ENCODE measurements around the gene CDH13. TPM values are rescaled to one million over a fixed set of nuclear protein-coding genes. Genes with fewer than 3 reads are reported as not detected.

The CDH13 gene
- total RNA-seq, 3 donors from 2014 or later = 4.9 to 11.2 (median 9.8) TPM

DNA sequence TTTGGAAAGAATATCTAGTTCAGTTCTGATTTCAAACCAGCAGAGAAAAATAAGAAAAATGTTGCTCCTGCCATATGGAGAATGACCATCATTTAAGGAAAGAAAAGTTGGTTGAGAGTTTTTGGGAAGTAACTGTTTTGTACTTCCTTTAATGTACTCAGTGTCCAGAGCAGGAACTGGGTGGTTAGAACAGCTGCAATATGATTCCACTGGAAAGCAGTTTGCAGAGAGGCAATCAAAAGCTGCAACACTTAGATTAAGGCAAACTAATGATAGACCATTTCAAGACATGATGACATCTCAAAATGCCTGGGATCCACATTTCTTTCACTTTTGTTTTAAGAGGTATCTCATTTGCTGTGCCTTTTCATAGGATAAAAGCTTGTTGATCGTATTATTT lies 867.7 kb downstream of the CDH13 start:
- Histone ChIP-seq H3K36me3 (ENCODE audit: low read depth) (no peaks in the 10 kb centered on the region), H3K9me3 (no peaks in the 10 kb centered on the region), H3K4me1 (ENCODE audit: low read depth) (no peaks in the 10 kb centered on the region), H3K4me3 (no peak overlapping the region)
- intact Hi-C loops (cut with DNase I, micrococcal nuclease) = no loop called here
- TF ChIP-seq, protein P1, sequence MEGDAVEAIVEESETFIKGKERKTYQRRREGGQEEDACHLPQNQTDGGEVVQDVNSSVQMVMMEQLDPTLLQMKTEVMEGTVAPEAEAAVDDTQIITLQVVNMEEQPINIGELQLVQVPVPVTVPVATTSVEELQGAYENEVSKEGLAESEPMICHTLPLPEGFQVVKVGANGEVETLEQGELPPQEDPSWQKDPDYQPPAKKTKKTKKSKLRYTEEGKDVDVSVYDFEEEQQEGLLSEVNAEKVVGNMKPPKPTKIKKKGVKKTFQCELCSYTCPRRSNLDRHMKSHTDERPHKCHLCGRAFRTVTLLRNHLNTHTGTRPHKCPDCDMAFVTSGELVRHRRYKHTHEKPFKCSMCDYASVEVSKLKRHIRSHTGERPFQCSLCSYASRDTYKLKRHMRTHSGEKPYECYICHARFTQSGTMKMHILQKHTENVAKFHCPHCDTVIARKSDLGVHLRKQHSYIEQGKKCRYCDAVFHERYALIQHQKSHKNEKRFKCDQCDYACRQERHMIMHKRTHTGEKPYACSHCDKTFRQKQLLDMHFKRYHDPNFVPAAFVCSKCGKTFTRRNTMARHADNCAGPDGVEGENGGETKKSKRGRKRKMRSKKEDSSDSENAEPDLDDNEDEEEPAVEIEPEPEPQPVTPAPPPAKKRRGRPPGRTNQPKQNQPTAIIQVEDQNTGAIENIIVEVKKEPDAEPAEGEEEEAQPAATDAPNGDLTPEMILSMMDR (IDR thresholded peaks at IDR 0.05) = no peak
- no peak for ATAC-seq
- no peak for DNase-seq

DNA sequence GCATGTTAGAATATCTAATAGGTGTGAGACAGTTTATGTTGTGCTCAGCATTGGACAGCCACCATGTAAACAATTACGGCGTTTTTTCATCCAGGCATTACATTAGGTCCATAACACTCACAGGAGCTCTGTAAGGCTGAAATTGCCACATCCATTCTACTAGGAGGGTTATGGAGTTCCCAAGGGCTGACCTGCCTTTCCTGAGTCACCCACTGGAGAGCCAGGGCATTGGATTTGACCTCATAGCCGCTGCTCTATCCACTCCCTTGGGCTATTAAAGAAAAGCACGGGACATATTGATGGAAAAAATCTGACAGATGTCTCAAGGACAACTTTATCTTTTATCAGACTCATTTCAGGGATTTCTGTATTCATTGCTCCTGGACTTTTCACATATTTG lies 874.7 kb downstream of the CDH13 start:
- DNase-seq = no peak
- intact Hi-C loops (cut with DNase I, micrococcal nuclease) = no loop called here
- no peaks in the 10 kb centered on the region for H3K9me3 ChIP-seq
- no peak for ATAC-seq
- TF ChIP-seq, protein P1 (IDR thresholded peaks at IDR 0.05) = no peak
- no peaks in the 10 kb centered on the region for H3K36me3 ChIP-seq (ENCODE audit: low read depth)
- no peak overlapping the region for H3K4me3 ChIP-seq
- no peaks in the 10 kb centered on the region for H3K4me1 ChIP-seq (ENCODE audit: low read depth)

DNA sequence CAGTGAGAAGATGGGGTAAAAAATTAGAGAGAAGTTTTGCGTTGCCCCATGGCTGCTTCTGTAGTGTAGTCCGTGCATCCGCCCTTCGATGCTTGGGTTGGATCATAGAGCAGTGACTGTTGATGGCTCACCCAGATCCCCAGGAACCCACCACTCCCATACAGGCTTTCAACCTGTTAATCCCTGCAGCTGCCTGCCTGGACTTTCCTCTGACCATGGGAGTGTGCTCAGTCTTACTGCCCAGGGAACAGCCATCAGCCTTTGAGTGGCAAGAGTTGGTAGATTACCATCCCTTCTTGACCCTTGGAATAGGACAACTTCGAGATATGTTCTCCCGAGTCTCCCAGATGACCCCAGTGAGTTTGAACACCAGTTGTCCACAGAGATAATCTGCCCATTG lies 881.5 kb downstream of the CDH13 start:
- DNase-seq (no peak), ATAC-seq (no peak)
- H3K36me3 ChIP-seq (ENCODE audit: low read depth) = no peaks in the 10 kb centered on the region
- no peaks in the 10 kb centered on the region for H3K9me3 ChIP-seq
- no peak overlapping the region for H3K4me3 ChIP-seq
- no peaks in the 10 kb centered on the region for H3K4me1 ChIP-seq (ENCODE audit: low read depth)
- TF ChIP-seq, protein P1 (IDR thresholded peaks at IDR 0.05) = no peak
- intact Hi-C loops (cut with DNase I, micrococcal nuclease) = no loop called here

GRCh38 chr16:83509316-83509715 lies 882.5 kb downstream of the CDH13 start:
- intact Hi-C loops (cut with DNase I, micrococcal nuclease) = no loop called here
- Histone ChIP-seq H3K4me3 (no peak overlapping the region), H3K4me1 (ENCODE audit: low read depth) (no peaks in the 10 kb centered on the region), H3K9me3 (no peaks in the 10 kb centered on the region), H3K36me3 (ENCODE audit: low read depth) (no peaks in the 10 kb centered on the region)
- ATAC-seq (no peak), DNase-seq (no peak)
- TF ChIP-seq, protein P1 (IDR thresholded peaks at IDR 0.05) = no peak

- no peak for DNase-seq
- no peaks in the 10 kb centered on the region for H3K36me3 ChIP-seq (ENCODE audit: low read depth)
- ATAC-seq = no peak
- no peaks in the 10 kb centered on the region for H3K4me1 ChIP-seq (ENCODE audit: low read depth)
- no peaks in the 10 kb centered on the region for H3K9me3 ChIP-seq
- no peak overlapping the region for H3K4me3 ChIP-seq
- TF ChIP-seq, protein P1 (IDR thresholded peaks at IDR 0.05) = no peak
- intact Hi-C loops (cut with DNase I, micrococcal nuclease) = no loop called here
Measured at GRCh38 chr16:83510906-83511305, 884.1 kb downstream of the CDH13 start.

All from mucosa of descending colon (tissue), 3 donors.